Heart left ventricle (tissue), 16 donors: ENCODE results near the gene SHOX. TPM values are rescaled to one million over a fixed set of nuclear protein-coding genes. Genes with fewer than 3 reads are reported as not detected.

Source experiments
- ATAC-seq, 4 donors: fragments of 200-7000 bp; cut with Tn5 transposase; one replicate each; pipeline ENCODE4 v1.9.1; 2020 to 2022; ENCODE audit warnings: moderate library complexity in 4 of 4, mild to moderate bottlenecking in 3 of 4, moderate number of reproducible peaks in 1 of 4
- DNase-seq, 5 donors: peaks; one replicate each; pipeline ENCODE4 v3.0.0-alpha.2; 2020
- H3K27ac ChIP-seq, 12 donors: fragments of 200-600 bp; sonication (generic) in 4 of 12; one replicate each; pipeline versions ENCODE4 v1.5.0 to v1.8.0; 2016 to 2022; ENCODE audit warnings: mild to moderate bottlenecking in 2 of 12
- H3K27me3 ChIP-seq, 9 donors: fragments of 200-600 bp; sonication (generic) in 2 of 9; one replicate each; pipeline versions ENCODE4 v1.5.1 to v1.8.0; 2016 to 2022; ENCODE audit warnings: mild to moderate bottlenecking in 3 of 9
- H3K36me3 ChIP-seq, 9 donors: fragments of 200-600 bp; sonication (generic) in 2 of 9; one replicate each; pipeline versions ENCODE4 v1.5.0 to v1.8.0; 2018 to 2022; ENCODE audit warnings: mild to moderate bottlenecking in 2 of 9
- H3K4me1 ChIP-seq, 12 donors: fragments of 200-600 bp; sonication (generic) in 4 of 12; one replicate each; pipeline versions ENCODE4 v1.5.0 to v1.8.0; 2016 to 2022; ENCODE audit warnings: mild to moderate bottlenecking in 3 of 12
- H3K4me3 ChIP-seq, 12 donors: fragments of 200-600 bp; sonication (generic) in 4 of 12; one replicate each; pipeline versions ENCODE4 v1.5.0 to v1.8.0; 2017 to 2022; ENCODE audit warnings: mild to moderate bottlenecking in 9 of 12, moderate library complexity in 4 of 12
- H3K9me3 ChIP-seq, 12 donors: fragments of 200-600 bp; sonication (generic) in 4 of 12; one replicate each; pipeline versions ENCODE4 v1.5.0 to v1.8.0; 2016 to 2022; ENCODE audit warnings: mild to moderate bottlenecking in 1 of 12
- POLR2A ChIP-seq, 2 donors: fragments of 450-650 bp; IDR thresholded peaks; one replicate each; pipeline ENCODE4 v1.6.1; 2017; ENCODE audit warnings: antibody characterized with exemption in 2 of 2, mild to moderate bottlenecking in 2 of 2, moderate library complexity in 2 of 2
- WGBS, 4 donors: extraction: QIAGEN DNeasy Blood & Tissue Kit in 2 of 4; methylation state at CpG; one replicate each; pipeline versions ENCODE4 v1.1.5 to v1.1.7; 2013 to 2018; 5-methylcytosine and 5-hydroxymethylcytosine counted together
- intact Hi-C, 10 donors: fragments of 100-400 bp; cut with DNase I; formaldehyde crosslinking; loops; one replicate each; pipeline versions ENCODE4 v1.11.1 to v1.14.2; 2022
- polyA plus RNA-seq, 2 donors: library from polyadenylated mRNA; stranded (reverse); fragments of 200-250 nt; gene quantifications; one replicate each; pipeline ENCODE4 v1.2.3, GENCODE V29; 2013
- total RNA-seq, 9 donors: library from RNA; depleted of rRNA in 2 of 9; stranded (reverse); fragments of >200 nt in 2 of 9; fragmentation: NEBNext Ultra II Directional in 3 of 9; extraction: Animal tissue kit (Norgen Biotek cat#: 25700) in 3 of 9; gene quantifications; one replicate each; pipeline versions ENCODE4 v1.1.0 to v1.2.4, GENCODE V29; 2016 to 2023
- TF ChIP-seq, protein P1 (sequence below), 12 donors: fragments of 200-600 bp; sonication (generic) in 4 of 12; IDR thresholded peaks; one replicate each; pipeline versions ENCODE4 v1.5.0 to v1.8.0; 2018 to 2022; ENCODE audit warnings: antibody characterized with exemption in 12 of 12, mild to moderate bottlenecking in 5 of 12
- donor health status: ischemic (EF 13 %, LVEDD 7.1; RV severe dilation, severe dysfunction).
- donor health status: healthy with polysubstance abuse.
- donor health status: DM: no; HTN: yes; CAD: no.
- donor health status: DM: no; HTN: no; CAD: no.
- donor health status: ischemic (EF 25% LVEDD 6.9; RV normal size, moderate dysfunction).
- donor health status: ischemic (EF 25% LVEDD 5.7; RV mildly dilated, moderate dysfunction).
- donor health status: healthy.
- donor health status: DM: yes; HTN: yes; CAD: no.
- donor health status: ischemic (EF 35%, LVEDD 5.7; RV mildly dilated, moderate dysfunction).
- donor health status: nonischemic (EF 11% LVEDD 7.7; RV severe dilation, severe dysfunction).
- donor health status: DM: yes; HTN: yes; CAD: no.
- donor health status: PGD.
- donor health status: ischemic (EF 29% LVEDD 5.4; RV normal size, mild dysfunction).
- donor health status: nonischemic (EF 23%, LVEDD 6.1; RV moderate dilation, normal function).

Gene SHOX
- total and polyA plus RNA-seq, 11 donors: not detected

DNA sequence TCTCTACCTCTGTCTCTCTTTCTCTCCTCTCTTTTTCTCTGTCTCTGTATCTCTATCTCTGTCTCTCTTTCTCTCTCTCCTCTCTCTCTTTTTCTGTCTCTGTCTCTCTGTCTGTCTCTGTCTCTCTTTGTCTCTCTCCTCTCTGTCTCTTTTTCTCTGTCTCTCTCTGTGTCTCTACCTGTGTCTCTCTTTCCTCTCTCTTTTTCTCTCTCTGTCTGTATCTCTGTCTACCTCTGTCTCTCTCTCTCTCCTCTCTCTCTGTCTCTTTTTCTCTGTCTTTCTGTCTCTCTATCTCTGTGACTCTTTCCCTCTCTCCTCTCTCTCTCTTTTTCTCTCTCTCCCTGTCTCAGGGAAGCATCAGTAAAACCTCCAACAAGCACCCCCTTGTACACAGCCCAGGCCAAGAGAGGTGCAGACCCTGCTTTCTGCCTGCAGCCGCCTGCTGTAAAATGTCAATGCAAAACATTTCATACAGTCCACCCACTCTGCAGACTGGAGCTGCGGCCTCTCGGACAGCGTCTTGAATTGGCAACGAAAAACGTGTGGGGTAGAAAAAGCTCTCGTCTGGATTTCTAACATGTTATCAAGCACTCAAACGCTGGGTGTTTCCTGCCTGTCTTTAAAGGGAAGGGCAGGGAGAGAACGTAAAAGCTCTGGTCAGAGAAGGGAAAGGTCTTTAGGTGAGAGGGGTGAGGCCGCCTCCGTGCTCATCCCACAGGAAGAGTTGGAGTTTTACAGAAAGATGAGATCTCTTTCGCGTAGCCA is 3.7 kb upstream of the SHOX start:
- no peak for DNase-seq
- no peak for ATAC-seq
- Histone ChIP-seq H3K4me1 (peaks cover 0 to 24% (median 0%) of the 10 kb centered on the region in 12 donors), H3K4me3 (no peak overlapping the region), H3K27ac (no peak overlapping the region), H3K27me3 (peaks cover 14 to 76% (median 52%) of the 10 kb centered on the region in 9 donors), H3K9me3 (no peaks in the 10 kb centered on the region), H3K36me3 (no peaks in the 10 kb centered on the region)
- intact Hi-C loops: no loop called here
- TF ChIP-seq, protein P1, sequence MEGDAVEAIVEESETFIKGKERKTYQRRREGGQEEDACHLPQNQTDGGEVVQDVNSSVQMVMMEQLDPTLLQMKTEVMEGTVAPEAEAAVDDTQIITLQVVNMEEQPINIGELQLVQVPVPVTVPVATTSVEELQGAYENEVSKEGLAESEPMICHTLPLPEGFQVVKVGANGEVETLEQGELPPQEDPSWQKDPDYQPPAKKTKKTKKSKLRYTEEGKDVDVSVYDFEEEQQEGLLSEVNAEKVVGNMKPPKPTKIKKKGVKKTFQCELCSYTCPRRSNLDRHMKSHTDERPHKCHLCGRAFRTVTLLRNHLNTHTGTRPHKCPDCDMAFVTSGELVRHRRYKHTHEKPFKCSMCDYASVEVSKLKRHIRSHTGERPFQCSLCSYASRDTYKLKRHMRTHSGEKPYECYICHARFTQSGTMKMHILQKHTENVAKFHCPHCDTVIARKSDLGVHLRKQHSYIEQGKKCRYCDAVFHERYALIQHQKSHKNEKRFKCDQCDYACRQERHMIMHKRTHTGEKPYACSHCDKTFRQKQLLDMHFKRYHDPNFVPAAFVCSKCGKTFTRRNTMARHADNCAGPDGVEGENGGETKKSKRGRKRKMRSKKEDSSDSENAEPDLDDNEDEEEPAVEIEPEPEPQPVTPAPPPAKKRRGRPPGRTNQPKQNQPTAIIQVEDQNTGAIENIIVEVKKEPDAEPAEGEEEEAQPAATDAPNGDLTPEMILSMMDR (IDR thresholded peaks at IDR 0.05): no peak
- TF ChIP-seq POLR2A (IDR thresholded peaks at IDR 0.05): no peak
- WGBS, 4 donors: 2 to 5% (median 3%) methylated on average over 13 of the region's 13 CpGs

DNA sequence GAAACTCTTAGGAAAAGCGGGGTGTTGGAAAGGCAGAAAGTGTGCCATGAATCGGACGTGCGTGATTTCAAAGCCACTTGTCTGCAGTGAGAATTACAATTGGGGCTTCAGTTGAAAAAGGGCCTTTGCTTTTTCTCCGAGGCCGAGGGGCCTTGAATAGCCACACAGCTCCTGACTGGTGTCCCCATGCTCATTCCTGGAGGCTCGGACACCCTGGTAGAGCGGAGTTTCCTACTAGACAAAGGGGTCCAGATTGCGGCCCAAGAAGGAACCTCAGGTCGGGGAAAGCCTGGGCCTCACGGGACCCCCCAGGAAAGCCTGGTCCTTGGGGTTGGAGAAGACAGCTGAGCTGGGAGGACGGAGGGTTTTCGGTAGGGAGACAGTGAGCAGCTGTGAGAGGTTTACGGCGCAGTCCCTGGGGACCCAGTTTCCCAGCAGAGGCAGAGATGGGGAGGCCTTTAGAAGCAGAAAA is 3.0 kb upstream of the SHOX start:
- H3K27me3 ChIP-seq: peaks cover 18 to 78% (median 56%) of the 10 kb centered on the region in 9 donors
- 5 to 9% (median 7%) methylated on average over 11 to 15 of the region's 15 CpGs for WGBS, 4 donors
- TF ChIP-seq, protein P1 (IDR thresholded peaks at IDR 0.05): no peak
- no peak for TF ChIP-seq POLR2A (IDR thresholded peaks at IDR 0.05)
- DNase-seq (no peak), ATAC-seq (no peak)
- H3K4me3 ChIP-seq: no peak overlapping the region
- peaks cover 0 to 24% (median 0%) of the 10 kb centered on the region in 12 donors for H3K4me1 ChIP-seq
- no peaks in the 10 kb centered on the region for H3K36me3 ChIP-seq
- H3K9me3 ChIP-seq: no peaks in the 10 kb centered on the region
- no peak overlapping the region for H3K27ac ChIP-seq
- intact Hi-C loops: no loop called here

DNA sequence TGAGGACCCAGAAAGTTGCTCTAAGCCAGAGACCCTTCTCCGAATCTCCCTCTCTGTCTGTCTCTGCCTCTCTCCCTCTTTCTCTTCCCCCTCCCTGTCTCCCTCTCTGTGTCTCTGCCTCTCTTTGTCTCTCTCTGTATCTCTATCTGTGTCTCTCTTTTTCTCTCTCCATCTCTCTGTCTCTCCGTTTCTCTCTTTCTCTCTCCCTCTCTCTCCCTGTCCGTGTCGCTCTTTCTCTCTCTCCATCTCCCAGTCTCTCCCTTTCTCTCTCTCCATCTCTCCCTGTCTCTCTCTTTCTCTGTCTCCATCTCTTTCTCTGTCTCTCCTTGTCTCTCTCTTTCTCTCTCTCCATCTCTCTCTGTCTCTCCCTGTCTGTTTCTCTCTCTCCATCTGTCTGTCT is 2.6 kb upstream of the SHOX start:
- DNase-seq: no peak
- 7 to 14% (median 11%) methylated on average over 4 of the region's 4 CpGs for WGBS, 4 donors
- TF ChIP-seq POLR2A (IDR thresholded peaks at IDR 0.05): no peak
- TF ChIP-seq, protein P1 (IDR thresholded peaks at IDR 0.05): no peak
- Histone ChIP-seq H3K9me3 (no peaks in the 10 kb centered on the region), H3K4me1 (peaks cover 0 to 24% (median 0%) of the 10 kb centered on the region in 12 donors), H3K27ac (no peak overlapping the region), H3K4me3 (no peak overlapping the region), H3K36me3 (no peaks in the 10 kb centered on the region), H3K27me3 (peaks cover 23 to 82% (median 61%) of the 10 kb centered on the region in 9 donors)
- ATAC-seq: no peak
- intact Hi-C loops: no loop called here

DNA sequence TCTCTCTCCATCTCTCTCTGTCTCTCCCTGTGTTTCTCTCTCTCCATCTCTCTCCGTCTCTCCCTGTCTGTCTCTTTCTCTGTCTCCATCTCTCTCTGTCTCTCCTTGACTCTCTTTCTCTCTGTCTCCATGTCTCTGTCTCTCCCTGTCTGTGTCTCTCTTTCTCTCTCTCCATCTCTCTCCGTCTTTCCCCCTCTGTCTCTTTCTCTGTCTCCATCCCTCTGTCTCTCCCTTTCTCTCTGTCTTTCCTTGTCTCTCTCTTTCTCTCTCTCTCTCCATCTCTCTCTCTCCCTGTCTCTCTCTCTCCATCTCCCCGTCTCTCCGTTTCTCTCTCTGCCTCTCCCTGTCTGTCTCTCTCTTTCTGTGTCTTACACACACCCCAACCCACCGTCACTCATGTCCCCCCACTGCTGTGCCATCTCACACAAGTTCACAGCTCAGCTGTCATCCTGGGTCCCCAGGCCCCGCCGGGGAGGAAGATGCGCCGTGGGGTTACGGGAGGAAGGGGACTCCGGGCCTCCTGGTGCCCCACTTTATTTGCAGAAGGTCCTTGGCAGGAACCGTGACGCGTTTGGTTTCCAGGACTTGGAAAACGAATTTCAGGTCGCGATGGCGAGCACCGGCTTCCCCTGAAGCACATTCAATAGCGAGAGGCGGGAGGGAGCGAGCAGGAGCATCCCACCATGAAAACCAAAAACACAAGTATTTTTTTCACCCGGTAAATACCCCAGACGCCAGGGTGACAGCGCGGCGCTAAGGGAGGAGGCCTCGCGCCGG is 1.2 kb upstream of the SHOX start:
- ATAC-seq (no peak), DNase-seq (no peak)
- Histone ChIP-seq H3K27me3 (peaks cover 34 to 84% (median 65%) of the 10 kb centered on the region in 9 donors), H3K4me1 (peaks cover 0 to 13% (median 0%) of the 10 kb centered on the region in 12 donors), H3K27ac (no peak overlapping the region), H3K36me3 (no peaks in the 10 kb centered on the region), H3K4me3 (no peak overlapping the region), H3K9me3 (no peaks in the 10 kb centered on the region)
- intact Hi-C loops: no loop called here
- TF ChIP-seq POLR2A (IDR thresholded peaks at IDR 0.05): no peak
- TF ChIP-seq, protein P1 (IDR thresholded peaks at IDR 0.05): no peak
- WGBS, 4 donors: 2 to 4% (median 3%) methylated on average over 30 of the region's 30 CpGs
